Sciatic nerve (tissue), 2 donors: ENCODE results near the gene PBX2. TPM values are rescaled to one million over a fixed set of nuclear protein-coding genes. Genes with fewer than 3 reads are reported as not detected.
"Not testable (repeated sequence)": the region's sequence is repeated elsewhere in the genome, so short reads cannot be mapped to it uniquely, and the experiment has no call there.

Experiments
- ATAC-seq: fragments of 200-7000 bp; cut with Tn5 transposase; one replicate; pipeline ENCODE4 v1.9.1; 2020; ENCODE audit warnings: mild to moderate bottlenecking, moderate library complexity
- DNase-seq: peaks from one replicate; pipeline ENCODE4 v3.0.0-alpha.2; 2020; ENCODE audit warnings: low spot score
- intact Hi-C: fragments of 100-400 bp; cut with DNase I; formaldehyde crosslinking; loops from one replicate; pipeline ENCODE4 v1.14.2; 2022
- total RNA-seq: library from RNA; stranded (reverse); fragmentation: NEBNext Ultra II Directional; extraction: Animal tissue kit (Norgen Biotek cat#: 25700); gene quantifications from one replicate; pipeline ENCODE4 v1.2.1, GENCODE V29; 2021
- donor health status: DM: no; HTN: no; CAD: no.
- donor health status: DM: no; HTN: no; CAD: no.

Gene PBX2
- total RNA-seq, 1 donor from 2014 or later = 97.7 TPM

DNA sequence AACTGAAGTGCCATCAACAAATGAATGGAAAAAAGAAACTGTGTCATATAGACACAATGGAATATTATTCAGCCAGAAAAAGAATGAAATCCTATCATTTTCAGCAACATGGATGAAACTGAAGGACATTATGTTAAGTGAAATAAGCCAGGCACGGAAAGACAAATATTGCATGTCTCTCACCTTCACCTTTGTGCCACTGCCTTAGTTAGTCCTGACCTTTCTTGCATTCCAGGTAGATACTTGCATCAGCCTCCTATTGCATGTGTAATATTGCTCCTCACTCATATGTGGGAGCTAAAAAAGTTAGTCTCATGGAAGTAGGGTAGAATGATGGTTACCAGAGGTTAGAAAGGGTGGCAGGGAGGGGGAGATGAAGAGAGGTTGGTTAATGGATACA is 19.0 kb upstream of the PBX2 start:
- DNase-seq = no peak
- no peak for ATAC-seq
- intact Hi-C loops = no loop called here

GRCh38 chr6:32204268-32204715 is 14.3 kb upstream of the PBX2 start:
- DNase-seq (no peak), ATAC-seq (no peak)
- intact Hi-C loops = no loop called here

DNA sequence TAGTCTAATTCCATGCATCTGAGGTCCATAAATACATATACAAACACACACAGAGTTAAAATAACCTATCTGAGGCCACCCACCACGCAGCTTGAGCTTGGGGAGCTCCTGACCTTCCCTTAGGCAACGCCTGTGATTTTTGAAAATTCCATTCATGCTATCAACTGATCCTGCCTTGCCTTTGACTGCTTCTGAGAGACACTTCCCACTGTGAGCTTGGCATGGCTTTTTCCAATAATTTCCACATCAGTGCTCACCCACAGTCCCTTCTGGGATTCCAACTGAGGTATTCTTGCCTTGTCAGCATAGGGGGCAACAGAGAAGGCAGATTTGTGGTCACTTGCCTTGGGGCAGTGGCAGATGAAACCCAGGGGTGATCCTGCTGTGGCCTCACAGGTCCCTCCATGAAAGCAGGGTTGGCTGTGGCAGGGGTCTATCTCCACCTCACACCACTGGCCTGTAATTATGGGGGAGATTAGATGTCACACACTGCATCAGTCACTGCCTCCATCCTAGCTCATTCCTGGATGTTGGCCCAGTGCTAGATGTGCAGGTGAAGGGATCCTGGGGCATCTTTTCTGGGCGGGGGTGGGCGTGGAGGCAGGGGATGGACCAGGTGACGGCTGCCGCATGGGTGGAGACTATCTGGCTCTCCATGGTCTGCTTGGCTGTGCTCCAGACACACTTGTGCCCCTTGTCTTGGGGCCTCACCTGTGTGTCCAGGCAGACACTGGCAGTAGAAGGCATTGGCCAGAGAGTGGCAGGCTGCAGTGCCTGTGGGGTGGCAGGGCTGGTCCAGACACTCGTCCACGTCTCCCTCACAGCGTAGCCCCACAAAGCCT is 13.6 kb upstream of the PBX2 start:
- peak; percentile 78 for ATAC-seq

DNA sequence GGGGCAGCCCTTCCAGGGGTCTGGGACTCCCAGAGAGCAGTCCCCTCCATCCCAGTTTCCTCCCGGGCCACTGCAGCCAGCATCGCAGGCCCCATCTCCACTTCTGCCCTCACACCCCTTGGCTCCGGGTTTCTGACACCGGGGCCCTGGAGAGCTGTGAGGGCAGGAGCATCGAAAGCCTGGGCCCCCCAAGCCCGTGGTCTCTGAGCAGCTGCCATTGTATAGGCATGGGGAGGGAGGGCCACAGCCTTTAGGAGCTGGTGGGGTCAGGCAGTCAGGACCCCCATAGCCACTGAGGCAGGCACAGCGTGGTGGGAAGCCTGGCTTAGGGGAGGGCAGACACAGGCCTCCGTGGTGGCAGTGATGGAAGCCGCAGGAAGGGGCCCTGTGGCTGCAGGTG is 12.2 kb upstream of the PBX2 start:
- DNase-seq (no peak), ATAC-seq (no peak)
- intact Hi-C loops = no loop called here

More for the DNA sequence above, 13.6 kb upstream of the PBX2 start:
- no peak for DNase-seq
- intact Hi-C loops = no loop called here

GRCh38 chr6:32200711-32201475 is 10.9 kb upstream of the PBX2 start:
- no peak for ATAC-seq
- DNase-seq = no peak
- intact Hi-C loops = no loop called here

- intact Hi-C loops = no loop called here
- ATAC-seq (no peak), DNase-seq (no peak)
Observed at GRCh38 chr6:32198866-32199265, 8.9 kb upstream of the PBX2 start.

GRCh38 chr6:32198345-32198696 is 8.3 kb upstream of the PBX2 start:
- no peak for ATAC-seq
- intact Hi-C loops = no loop called here
- DNase-seq = no peak

DNA sequence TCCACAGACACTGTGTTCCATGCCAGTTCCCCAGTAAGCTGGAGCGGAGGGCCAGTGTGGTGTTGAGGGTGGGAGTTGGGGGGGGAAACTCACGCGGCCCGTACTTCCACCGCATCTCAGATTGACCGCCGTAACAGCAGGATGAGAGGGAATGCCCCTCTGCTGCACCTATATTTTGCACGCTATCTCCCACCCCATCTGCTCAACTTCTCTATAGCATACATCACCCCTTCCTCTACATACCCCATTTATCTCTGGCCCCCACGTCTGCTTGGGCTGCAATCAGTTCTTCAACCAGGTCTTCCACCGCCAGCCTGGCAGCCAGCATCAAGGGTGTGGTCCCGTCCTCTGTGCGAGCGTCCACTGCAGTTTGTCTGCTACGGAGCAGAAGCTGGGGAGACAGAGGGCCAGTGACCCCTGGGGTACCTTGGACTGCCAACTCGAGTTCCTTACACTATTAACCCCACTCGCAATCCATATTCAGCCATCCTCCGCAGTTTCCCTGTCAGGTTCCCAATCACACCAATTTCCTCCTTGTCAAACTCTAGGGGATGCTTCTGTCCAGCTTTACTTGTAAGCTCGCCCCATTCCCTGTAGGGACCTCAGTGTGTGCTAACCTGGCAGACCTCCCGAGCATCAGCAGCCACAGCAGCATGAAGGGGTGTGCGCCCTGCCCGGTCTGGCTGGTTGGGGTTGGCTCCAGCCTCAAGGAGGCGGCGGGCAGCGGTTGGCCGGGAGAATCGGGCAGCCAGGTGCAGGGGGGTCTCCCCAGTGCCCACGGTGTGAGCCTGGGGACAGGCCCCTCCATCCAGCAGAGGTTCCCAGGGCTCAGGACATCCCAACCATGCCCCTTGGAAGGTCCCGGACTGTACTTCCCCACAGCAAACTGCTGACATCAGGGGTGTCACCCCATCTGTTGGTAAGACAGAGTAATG is 6.9 kb upstream of the PBX2 start:
- intact Hi-C loops = no loop called here
- ATAC-seq (no peak), DNase-seq (no peak)

- ATAC-seq = peak; percentile 91
- intact Hi-C loops = no loop called here
- DNase-seq = peak; percentile 99
Observed at GRCh38 chr6:32195902-32196681, 6.1 kb upstream of the PBX2 start.

GRCh38 chr6:32195652-32195901 is 5.6 kb upstream of the PBX2 start:
- intact Hi-C loops = no loop called here
- DNase-seq (peak; percentile 100), ATAC-seq (peak; percentile 88)

- DNase-seq (no peak), ATAC-seq (no peak)
- intact Hi-C loops = no loop called here
Observed at GRCh38 chr6:32194825-32195651, 5.0 kb upstream of the PBX2 start.

GRCh38 chr6:32194388-32194787 is 4.4 kb upstream of the PBX2 start:
- intact Hi-C loops = no loop called here
- DNase-seq (no peak), ATAC-seq (no peak)

- intact Hi-C loops, DNase-seq: not testable (repeated sequence)
Observed at GRCh38 chr6:32193096-32193495, 3.1 kb upstream of the PBX2 start.

GRCh38 chr6:32192608-32193039 is 2.6 kb upstream of the PBX2 start, which contains the start of gene GPSM3:
GPSM3 (minus strand) TSS chr6:32192643; CDS start chr6:32192513, 130 bp downstream.
- DNase-seq (peak; percentile 80), ATAC-seq (no peak)
- intact Hi-C loops = no loop called here

More at GRCh38 chr6:32193096-32193495, 3.1 kb upstream of the PBX2 start:
- not testable (repeated sequence) for ATAC-seq

- DNase-seq (no peak), ATAC-seq (no peak)
- intact Hi-C loops = no loop called here
Observed at GRCh38 chr6:32191696-32192607, 1.9 kb upstream of the PBX2 start.

DNA sequence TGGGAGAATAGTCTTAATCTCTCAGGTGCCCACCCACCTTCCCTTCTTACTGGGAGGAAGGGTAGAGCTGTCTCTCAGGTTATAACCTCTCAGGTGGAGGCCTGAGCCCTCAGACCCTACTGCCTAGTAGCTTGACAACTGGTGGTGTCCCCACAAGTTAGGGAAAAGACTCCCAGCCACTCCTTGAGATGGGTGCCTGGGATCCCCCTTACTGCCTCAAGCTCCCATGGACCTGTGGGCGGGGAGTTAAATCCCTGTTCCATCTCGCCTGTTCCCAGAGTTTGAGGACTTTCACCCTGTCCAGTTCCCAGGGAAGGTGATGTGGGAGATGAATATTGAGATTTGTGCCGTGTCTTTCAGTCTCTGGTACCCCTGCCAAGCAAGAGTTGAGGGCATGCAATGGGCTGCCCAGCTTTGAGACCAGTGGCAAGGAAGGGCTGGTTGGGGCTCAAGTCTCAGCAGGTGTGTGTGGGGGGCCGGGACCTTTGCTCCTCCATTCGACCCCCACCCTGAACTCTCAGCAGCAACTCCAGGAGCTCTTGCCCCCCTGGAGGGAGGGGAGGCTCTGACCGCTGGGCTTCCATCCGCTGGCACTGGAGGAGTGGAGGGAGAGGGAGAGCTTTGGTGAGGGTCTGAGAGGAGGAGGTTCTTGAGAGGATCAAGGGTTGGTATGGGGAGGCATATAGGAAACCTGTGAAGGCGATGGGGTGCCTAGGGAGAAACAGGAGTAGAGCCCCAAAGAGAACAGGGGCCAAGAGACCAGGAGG is 1.1 kb upstream of the PBX2 start:
- DNase-seq (no peak), ATAC-seq (no peak)
- intact Hi-C loops = no loop called here
